Globus pallidus (tissue), 1 donor: ENCODE data around the gene TSPAN12.

Experiments
- DNase-seq: peaks from one replicate; pipeline ENCODE4 v3.0.0-alpha.2; 2015; ENCODE audit warnings: low spot score

Gene TSPAN12

GRCh38 chr7:120742372-120742771 is 115.6 kb downstream of the TSPAN12 start:
- DNase-seq, result peak; percentile 25

GRCh38 chr7:120741371-120742042 is 116.4 kb downstream of the TSPAN12 start:
- DNase-seq, result no peak

- DNase-seq, result no peak
These were observed 117.6 kb downstream of the TSPAN12 start for GRCh38 chr7:120740348-120740747.

GRCh38 chr7:120738816-120739215 is 119.1 kb downstream of the TSPAN12 start:
- no peak for DNase-seq
